GM13977 (cell line): ENCODE measurements around the gene S1PR5.
A peak's percentile ranks its signal among the peaks of the same experiment; 100 is the strongest.

Source experiments
- DNase-seq: peaks from one replicate; pipeline ENCODE4 v3.0.0; 2012; ENCODE audit warnings: low spot score
- CTCF ChIP-seq: IDR thresholded peaks from 2 replicates; pipeline ENCODE4 v1.5.1; 2012; ENCODE audit warnings: mild to moderate bottlenecking, control low read depth; ENCODE audit not compliant: insufficient read depth; ENCODE audit errors: extremely low read depth, missing control alignments
- in situ Hi-C: fragments of 300-500 bp; cut with MboI; formaldehyde crosslinking; loops from one replicate; pipeline ENCODE4 v1.12.0; 2022; ENCODE audit warnings: low sequenced_read_pairs, low pct_unique_long_range_greater_than_20kb, mixed read lengths, inconsistent platforms; ENCODE audit not compliant: unreplicated experiment

The S1PR5 gene

GRCh38 chr19:10560154-10560553, 42.9 kb upstream of the S1PR5 start:
- in situ Hi-C loops: no loop called here
- no peak for TF ChIP-seq CTCF
- no peak for DNase-seq

DNA sequence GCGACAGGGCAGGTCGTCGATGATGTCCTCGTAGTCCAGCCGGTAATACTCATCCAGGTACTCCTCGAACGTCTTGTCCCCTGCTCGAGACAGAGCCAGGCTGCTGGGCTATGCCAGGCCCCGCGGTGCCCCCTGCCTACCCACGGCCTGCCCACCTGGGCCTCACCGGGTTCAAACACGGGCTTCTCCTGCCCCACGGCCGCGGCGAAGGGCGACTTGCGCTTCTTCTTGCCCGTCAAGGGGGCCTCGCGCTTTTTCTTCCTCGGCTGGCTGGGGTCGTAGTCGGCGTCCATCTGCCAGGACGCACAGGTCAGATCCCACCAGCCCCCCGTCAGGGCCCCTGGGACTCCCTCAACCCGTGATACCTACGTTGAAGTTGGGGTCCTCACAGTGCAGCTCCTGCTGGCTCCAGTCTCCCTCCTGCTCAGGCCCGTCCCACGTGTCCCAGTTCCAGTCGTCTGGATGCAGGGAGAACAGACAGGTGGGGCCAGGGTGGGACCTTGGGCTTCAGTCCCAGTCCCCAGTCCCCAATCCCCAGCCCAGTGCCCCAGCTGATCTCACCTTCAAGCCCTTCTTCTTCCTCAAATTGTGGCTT, 40.5 kb upstream of the S1PR5 start:
- in situ Hi-C loops: no loop called here
- DNase-seq: no peak
- TF ChIP-seq CTCF: no peak

DNA sequence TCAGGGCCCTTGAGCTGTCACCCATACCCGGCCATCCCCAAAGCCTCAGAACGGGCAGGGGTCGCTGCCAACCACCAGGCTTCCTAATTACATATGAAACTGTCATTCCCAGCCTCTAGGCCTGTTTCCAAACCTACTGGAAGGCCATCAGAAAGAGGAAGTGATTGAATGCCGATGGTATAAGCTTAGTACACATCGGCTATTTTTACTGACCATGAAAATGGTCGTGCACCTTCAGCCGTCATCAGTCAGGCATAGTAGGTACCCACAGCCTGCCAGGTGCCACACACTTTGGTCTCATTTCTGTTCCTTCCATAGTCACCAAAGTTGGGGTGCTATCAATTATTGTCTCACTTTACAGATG, 38.3 kb upstream of the S1PR5 start:
- in situ Hi-C loops: no loop called here
- DNase-seq: peak; percentile 18

GRCh38 chr19:10554760-10555609, 37.7 kb upstream of the S1PR5 start:
- in situ Hi-C loops: no loop called here
- DNase-seq: peak; percentile 28

More for the DNA sequence above, 38.3 kb upstream of the S1PR5 start:
- no peak for TF ChIP-seq CTCF

GRCh38 chr19:10553943-10554381, 36.7 kb upstream of the S1PR5 start:
- in situ Hi-C loops: no loop called here
- TF ChIP-seq CTCF: no peak
- peak; percentile 86 for DNase-seq

More at GRCh38 chr19:10554760-10555609, 37.7 kb upstream of the S1PR5 start:
- no peak for TF ChIP-seq CTCF

- in situ Hi-C loops: no loop called here
- TF ChIP-seq CTCF: no peak
- DNase-seq: peak; percentile 32
Measured at GRCh38 chr19:10553087-10553667, 35.9 kb upstream of the S1PR5 start.
